Nephron progenitor cell (in vitro differentiated cells): ENCODE results near the gene RIPOR1.

Experiments
- DNase-seq: peaks from one replicate; pipeline ENCODE4 v3.0.0; 2021
- H3K27ac Mint-ChIP-seq: 2 replicates; pipeline ENCODE4 v1.8.0; 2021; ENCODE audit warnings: mild to moderate bottlenecking, moderate library complexity, mixed read lengths
- H3K27me3 Mint-ChIP-seq: 2 replicates; pipeline ENCODE4 v1.8.0; 2021; ENCODE audit warnings: mild to moderate bottlenecking, low read depth, mixed read lengths; ENCODE audit not compliant: poor library complexity
- H3K36me3 Mint-ChIP-seq: 2 replicates; pipeline ENCODE4 v1.8.0; 2021; ENCODE audit warnings: low read depth, mixed read lengths
- H3K4me1 Mint-ChIP-seq: 2 replicates; pipeline ENCODE4 v1.8.0; 2021; ENCODE audit warnings: mixed read lengths
- H3K4me3 Mint-ChIP-seq: 2 replicates; pipeline ENCODE4 v1.8.0; 2021; ENCODE audit warnings: mild to moderate bottlenecking, moderate library complexity, mixed read lengths
- H3K9me3 Mint-ChIP-seq: 2 replicates; pipeline ENCODE4 v1.8.0; 2021; ENCODE audit warnings: mild to moderate bottlenecking, moderate library complexity, mixed read lengths
- CTCF ChIP-seq: fragments of 200-600 bp; sonication (generic); IDR thresholded peaks from 2 replicates; pipeline ENCODE4 v1.5.0; 2021; ENCODE audit warnings: antibody characterized with exemption

Gene RIPOR1

DNA sequence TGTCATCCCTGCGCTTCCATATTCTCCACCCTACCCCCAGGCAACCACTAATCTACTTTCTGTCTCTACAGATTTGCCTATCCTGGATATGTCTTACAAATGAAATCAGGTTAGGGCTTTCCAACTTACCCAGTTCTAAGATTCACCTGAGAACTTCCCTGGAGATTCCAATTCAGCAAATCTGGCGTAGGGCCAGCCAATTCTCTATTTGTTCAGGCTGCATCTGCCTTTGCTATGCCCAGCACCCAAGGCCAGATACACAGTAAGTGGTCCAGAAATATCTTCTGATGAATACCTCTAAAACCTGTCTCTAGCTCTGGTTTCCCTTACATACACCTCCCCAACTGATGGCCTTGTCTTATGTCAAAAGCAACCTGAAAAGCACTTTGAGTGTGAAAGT is 23.3 kb downstream of the RIPOR1 start:
- TF ChIP-seq CTCF = no peak
- Mint-ChIP-seq H3K27ac (no peak overlapping the region), H3K9me3 (no peaks in the 10 kb centered on the region), H3K4me3 (no peak overlapping the region), H3K27me3 (peaks cover 5% of the 10 kb centered on the region), H3K4me1 (peaks cover 23% of the 10 kb centered on the region), H3K36me3 (no peaks in the 10 kb centered on the region)
- no peak for DNase-seq

DNA sequence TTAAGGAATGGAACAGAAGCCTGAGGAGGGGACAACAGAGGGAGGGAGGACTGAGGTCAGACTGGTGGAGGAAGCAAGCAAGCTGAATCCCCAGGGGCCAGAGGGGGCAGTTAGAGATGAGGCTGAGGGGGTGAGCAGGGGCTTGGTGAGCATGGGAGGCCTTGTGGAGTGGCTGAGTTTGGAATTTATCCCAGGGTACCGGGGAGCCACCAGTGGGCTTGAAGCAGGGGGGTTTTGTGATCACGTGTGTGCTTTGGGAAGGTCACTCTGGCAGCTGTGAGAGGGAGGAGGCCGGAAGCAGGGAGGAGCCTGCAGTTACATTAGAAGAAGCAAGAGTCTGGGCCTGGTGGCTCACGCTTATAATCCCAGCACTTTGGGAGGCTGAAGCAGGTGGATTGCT is 23.8 kb downstream of the RIPOR1 start:
- H3K4me3 Mint-ChIP-seq = no peak overlapping the region
- no peak for DNase-seq
- peaks cover 5% of the 10 kb centered on the region for H3K27me3 Mint-ChIP-seq
- H3K27ac Mint-ChIP-seq = no peak overlapping the region
- TF ChIP-seq CTCF = no peak
- H3K4me1 Mint-ChIP-seq = peaks cover 22% of the 10 kb centered on the region
- H3K9me3 Mint-ChIP-seq = no peaks in the 10 kb centered on the region
- H3K36me3 Mint-ChIP-seq = no peaks in the 10 kb centered on the region

DNA sequence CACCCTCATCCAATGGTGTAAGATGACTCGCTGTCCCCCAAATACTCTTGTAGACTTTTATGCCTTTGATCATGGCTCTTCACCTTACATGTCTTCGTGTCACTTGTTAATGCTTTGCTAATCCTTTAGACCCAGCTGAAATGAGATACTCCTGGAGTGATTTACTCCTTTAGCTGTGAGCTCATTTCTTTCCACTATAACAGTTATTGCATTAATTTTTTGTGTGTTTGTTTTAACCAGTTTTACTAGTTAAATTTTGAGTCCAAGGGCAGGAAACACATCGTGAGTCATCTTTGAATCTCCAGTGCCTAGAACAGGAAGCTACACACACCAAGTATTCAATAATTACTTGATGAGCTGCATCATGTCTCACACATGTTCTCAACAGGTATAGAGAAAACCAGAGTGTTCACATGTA is 27.2 kb downstream of the RIPOR1 start:
- no peak overlapping the region for H3K4me3 Mint-ChIP-seq
- no peak overlapping the region for H3K27ac Mint-ChIP-seq
- H3K4me1 Mint-ChIP-seq = peaks cover 14% of the 10 kb centered on the region
- H3K27me3 Mint-ChIP-seq = peaks cover 5% of the 10 kb centered on the region
- H3K9me3 Mint-ChIP-seq = no peaks in the 10 kb centered on the region
- no peaks in the 10 kb centered on the region for H3K36me3 Mint-ChIP-seq
- no peak for DNase-seq
- TF ChIP-seq CTCF = no peak

- Mint-ChIP-seq H3K27me3 (no peaks in the 10 kb centered on the region), H3K4me1 (peaks cover 16% of the 10 kb centered on the region), H3K4me3 (no peak overlapping the region), H3K9me3 (no peaks in the 10 kb centered on the region), H3K36me3 (no peaks in the 10 kb centered on the region), H3K27ac (no peak overlapping the region)
- no peak for TF ChIP-seq CTCF
- no peak for DNase-seq
These were observed 30.2 kb downstream of the RIPOR1 start for GRCh38 chr16:67558859-67559258.

DNA sequence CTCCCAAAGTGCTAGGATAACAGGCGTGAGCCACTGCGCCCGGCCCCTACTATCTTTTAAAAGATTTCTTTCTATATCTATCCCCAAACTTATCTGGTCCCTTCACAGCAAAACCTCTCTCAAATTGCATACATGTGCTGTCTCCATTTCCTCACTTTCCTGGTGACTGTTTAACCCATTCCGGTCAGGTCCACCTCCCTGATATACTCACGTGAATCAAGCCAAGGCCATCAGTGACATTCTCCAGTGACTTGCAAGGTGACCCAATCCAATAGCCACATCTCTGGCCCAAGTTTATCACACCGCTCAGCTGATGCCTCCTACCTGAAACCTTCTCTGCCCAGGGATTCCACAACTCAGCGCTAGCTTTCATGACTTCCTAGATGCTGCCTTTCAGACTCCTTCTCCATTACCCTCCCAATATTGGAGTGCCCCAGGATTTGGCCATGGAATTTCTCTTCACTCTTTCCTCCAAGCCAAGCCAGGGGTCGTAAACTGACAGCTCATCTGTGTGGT is 32.3 kb downstream of the RIPOR1 start:
- peak overlapping the region; percentile 93 for H3K27ac Mint-ChIP-seq
- H3K9me3 Mint-ChIP-seq = no peaks in the 10 kb centered on the region
- TF ChIP-seq CTCF = no peak
- H3K4me1 Mint-ChIP-seq = peaks cover 27% of the 10 kb centered on the region
- H3K27me3 Mint-ChIP-seq = no peaks in the 10 kb centered on the region
- H3K4me3 Mint-ChIP-seq = peak overlapping the region; percentile 85
- H3K36me3 Mint-ChIP-seq = no peaks in the 10 kb centered on the region
- no peak for DNase-seq

GRCh38 chr16:67561501-67561823 is 32.8 kb downstream of the RIPOR1 start:
- Mint-ChIP-seq H3K27ac (peak overlapping the region; percentile 93), H3K27me3 (no peaks in the 10 kb centered on the region), H3K9me3 (no peaks in the 10 kb centered on the region), H3K4me3 (peak overlapping the region; percentile 85), H3K36me3 (no peaks in the 10 kb centered on the region), H3K4me1 (peaks cover 27% of the 10 kb centered on the region)
- no peak for TF ChIP-seq CTCF
- peak; percentile 26 for DNase-seq
